ENCODE measurements around the gene RPL18A.

- TF ChIP-seq, protein P1, sequence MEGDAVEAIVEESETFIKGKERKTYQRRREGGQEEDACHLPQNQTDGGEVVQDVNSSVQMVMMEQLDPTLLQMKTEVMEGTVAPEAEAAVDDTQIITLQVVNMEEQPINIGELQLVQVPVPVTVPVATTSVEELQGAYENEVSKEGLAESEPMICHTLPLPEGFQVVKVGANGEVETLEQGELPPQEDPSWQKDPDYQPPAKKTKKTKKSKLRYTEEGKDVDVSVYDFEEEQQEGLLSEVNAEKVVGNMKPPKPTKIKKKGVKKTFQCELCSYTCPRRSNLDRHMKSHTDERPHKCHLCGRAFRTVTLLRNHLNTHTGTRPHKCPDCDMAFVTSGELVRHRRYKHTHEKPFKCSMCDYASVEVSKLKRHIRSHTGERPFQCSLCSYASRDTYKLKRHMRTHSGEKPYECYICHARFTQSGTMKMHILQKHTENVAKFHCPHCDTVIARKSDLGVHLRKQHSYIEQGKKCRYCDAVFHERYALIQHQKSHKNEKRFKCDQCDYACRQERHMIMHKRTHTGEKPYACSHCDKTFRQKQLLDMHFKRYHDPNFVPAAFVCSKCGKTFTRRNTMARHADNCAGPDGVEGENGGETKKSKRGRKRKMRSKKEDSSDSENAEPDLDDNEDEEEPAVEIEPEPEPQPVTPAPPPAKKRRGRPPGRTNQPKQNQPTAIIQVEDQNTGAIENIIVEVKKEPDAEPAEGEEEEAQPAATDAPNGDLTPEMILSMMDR (conservative IDR thresholded peaks at IDR 0.05; ENCODE audit: low read length) = no peak
- TF ChIP-seq EZH2phosphoT487 (IDR thresholded peaks at IDR 0.05; ENCODE audit: borderline replicate concordance, low read depth, low read length) = no peak
These were observed 27.1 kb upstream of the RPL18A start for GRCh38 chr19:17832443-17833208.

All from OCI-LY7 (cell line).